Measurements from ENCODE around the gene DDX10.

DDX10 gene

DNA sequence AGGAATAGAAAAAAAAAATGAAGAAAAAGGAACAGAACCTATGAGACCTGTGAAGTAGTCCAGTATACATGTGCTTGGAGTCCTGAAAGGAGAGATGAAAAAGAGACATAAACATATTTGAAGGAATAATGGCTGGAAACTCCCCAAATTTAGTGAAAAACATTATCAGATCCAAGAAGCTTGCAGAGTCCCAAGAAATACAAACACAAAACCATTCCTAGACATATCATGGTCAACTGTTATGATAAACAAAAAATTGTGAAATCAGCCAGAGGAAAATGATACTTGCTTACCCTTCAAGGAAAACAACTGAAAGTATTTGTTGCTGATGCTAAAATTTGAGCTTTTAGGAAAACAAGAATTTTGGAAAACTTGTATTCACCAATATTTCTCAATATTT is 250.1 kb downstream of the DDX10 start:
- DNase-seq: no peak

DNA sequence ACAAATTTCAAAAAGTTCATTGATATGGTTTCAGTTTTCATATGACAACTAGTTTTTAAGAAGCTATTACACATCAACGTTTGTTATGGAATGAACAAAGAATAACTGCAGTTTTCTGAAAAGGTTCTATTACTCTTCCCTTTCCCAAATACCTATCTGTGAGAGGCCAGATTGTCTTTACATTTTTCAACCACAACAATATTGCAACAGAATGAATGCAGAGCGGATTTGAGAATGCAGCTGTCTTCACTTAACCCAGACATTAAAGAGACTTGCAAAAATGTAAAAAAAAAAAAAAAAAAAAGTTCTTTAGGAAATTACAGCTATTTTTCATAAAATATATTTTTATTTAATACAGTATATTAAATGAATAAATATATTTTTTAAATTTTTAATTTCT is 250.8 kb downstream of the DDX10 start:
- DNase-seq: no peak

DNA sequence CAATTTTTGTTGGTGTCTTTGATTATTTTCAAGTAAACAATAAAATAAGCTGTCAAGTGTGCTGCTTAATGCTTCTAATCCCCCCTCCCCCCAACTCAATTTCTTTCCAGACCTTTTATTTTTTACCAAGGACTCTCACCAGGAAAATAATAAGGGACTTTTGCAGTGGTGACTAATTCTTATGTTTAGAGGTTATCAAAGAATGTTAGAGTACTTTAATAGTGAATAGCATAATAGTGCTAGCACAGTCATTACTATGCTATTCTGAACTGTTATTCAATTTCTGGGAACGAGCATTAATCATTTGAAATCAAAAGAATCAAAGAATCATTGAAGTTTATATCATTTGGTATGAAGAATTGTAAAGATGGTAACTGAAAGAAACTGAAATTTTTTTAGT is 251.4 kb downstream of the DDX10 start:
- no peak for DNase-seq

DNA sequence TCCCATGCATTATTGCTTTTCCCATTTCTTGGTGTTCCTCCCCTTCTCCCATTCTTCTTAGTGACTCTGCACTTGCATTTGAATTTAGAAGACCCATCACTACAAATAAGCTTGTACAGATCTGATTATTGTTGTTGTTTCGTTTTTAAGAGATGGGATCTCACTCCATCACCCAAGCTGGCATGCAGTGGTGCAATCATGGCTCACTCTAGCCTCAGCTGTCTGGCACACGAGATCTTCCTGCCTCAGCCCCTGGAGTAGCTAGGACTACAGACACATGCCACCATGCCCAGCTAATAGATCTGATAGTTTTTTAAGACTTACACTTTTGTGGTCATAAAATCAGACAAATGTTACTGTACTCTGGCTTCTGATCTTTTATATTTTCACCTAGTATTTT is 252.1 kb downstream of the DDX10 start:
- no peak for DNase-seq

- no peak for DNase-seq
Measured at GRCh38 chr11:108921211-108921610, 256.3 kb downstream of the DDX10 start.

GRCh38 chr11:108922241-108922640 is 257.4 kb downstream of the DDX10 start:
- DNase-seq: no peak

- DNase-seq: no peak
Measured at GRCh38 chr11:108923413-108923812, 258.5 kb downstream of the DDX10 start.

GRCh38 chr11:108926171-108926840 is 261.4 kb downstream of the DDX10 start:
- DNase-seq: no peak

DNA sequence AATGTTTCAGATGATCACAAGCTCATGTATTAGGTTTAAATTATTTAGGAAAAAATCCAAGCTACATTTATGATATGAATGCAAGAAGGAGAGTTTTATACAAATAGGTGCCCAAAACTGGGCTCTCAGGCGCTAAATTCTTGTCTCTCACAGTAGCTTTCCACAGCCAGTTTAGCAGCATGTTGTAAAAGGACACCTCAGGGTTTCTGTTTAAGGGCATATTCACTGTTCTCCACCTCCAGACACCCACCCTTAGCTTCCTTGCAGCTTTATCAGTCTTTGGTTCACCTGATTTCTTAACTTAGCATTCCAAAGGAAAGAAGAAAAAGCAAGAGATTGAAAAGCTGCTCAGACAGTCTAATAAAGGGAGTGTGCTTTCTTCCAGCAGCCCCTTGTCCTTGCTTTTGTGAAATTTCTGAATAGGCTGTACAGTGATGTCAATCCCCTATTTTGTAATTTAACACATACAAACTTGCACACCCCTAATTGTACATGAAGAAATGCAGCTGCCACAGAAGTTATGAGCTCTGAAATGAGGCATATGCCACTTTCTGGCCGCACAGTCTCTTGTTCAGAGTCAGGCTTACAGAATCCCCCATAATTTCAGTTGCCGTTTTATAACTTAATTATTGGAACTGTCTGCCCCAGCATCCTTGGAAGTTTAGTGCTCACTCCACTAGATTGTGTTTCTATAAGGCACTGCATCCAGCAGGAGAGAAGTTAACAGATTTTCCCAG is 262.1 kb downstream of the DDX10 start:
- no peak for DNase-seq

GRCh38 chr11:108927791-108928545 is 263.1 kb downstream of the DDX10 start:
- no peak for DNase-seq

- DNase-seq: no peak
Measured at GRCh38 chr11:108929241-108929640, 264.4 kb downstream of the DDX10 start.

DNA sequence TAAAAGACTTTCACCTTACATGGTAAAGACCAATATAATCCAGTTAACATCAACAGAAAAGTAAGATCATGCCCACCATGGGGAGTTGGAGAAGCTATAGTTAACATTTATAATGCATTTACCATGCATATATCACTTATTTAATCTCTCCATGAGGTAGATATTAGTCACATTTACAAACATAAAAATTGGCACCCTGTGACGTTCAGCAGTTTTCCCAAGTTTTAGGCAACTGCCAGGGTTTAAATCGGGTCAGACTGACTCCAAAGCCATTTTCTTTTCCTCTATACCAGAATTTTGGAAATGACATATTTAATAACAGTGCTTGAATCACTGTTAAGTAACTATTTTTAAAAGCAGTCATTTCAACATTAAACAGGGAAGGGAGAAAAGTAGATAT is 266.3 kb downstream of the DDX10 start:
- no peak for DNase-seq

DNA sequence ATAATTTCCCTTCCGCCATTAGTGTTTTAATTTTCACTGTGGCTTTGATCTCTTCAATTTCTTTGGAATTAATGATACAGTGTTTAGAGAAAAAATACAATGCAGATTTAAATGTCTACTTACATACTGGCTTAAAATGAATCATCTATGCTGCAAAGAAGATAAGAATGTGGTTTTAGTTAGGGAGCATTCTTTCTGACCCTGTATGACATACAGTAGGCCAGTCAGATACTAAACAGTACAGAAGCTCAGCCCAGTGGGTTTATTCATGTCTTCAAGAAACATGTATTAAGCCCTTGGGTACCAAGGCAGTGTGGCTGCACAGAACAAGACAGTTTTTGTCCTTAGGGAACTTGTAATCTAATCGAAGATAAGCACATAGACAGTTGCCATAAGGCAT is 268.8 kb downstream of the DDX10 start:
- DNase-seq: no peak

DNA sequence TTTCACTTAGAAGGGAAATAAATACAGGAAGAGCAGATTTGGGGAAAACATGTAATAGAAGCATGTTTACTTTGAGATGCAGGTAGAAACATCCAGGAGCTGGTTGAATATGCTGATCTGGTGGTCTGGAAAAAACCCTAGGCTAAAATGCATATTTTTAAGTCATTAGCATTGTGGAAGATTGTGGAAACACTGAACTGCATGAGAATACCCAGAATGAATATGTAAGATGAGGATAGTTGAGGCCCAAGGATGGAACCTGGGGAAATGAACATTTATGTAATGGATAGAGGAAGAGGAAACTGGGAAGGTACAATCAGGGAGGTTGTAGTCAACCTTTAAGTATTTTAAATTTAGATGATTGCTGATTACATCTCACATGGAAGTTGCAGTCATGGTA is 269.4 kb downstream of the DDX10 start:
- no peak for DNase-seq

- no peak for DNase-seq
Measured at GRCh38 chr11:108934696-108935095, 269.8 kb downstream of the DDX10 start.

DNA sequence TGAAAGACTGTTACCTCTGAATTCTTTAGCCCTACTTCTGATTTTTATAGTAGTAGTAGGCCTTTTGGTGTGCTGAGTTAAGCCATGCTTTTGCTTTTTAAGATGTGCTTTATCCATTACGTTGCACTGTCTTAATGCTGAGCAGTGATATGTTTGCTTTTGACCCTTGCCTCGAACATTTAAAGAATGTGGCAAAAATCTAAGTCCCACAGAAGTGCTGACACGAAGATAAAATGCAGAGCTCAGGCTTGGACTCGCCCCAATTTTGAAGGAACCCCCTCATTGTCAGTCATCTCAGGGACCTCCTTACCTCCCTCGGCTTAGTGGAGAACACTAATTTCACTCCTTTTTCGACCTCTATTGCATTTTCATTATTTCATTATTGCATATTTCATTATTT is 272.9 kb downstream of the DDX10 start:
- no peak for DNase-seq

DNA sequence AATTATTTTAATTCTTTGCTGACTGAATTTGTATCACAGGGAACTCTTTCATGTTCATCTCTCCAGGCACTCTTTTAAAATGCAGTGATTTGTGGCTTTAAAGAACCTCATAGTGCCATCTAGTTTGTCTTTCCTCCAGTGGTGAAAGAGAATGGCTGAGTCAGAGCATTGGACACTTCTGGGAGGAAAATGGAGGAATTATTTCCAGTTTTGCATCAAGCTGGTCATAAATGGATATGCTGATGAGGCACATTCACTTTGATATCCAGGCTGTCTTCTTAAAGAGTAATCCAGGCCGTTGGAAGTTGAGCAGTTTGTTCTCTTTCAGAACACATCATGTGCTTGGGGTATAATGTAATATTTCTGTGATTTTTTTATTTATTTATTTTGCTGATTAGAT is 273.7 kb downstream of the DDX10 start:
- no peak for DNase-seq

DNA sequence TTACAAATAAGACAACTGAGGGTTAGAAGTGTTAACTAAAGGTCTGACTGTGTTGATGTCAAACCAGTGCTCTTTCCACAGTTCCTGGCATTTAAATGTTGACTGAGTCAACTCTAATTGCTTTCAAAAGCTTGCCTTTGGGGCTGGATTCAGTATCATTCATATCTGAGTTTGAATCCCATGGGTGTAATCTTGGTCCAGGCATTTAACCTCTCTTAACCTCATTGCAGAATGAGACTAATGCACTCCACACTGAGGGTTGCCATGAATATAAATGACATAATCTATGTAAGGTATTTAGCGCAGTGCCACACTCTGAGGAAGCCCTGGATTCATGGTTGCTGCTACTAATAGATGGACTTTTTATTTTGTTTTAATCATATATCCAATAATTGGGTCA is 274.3 kb downstream of the DDX10 start:
- no peak for DNase-seq

DNA sequence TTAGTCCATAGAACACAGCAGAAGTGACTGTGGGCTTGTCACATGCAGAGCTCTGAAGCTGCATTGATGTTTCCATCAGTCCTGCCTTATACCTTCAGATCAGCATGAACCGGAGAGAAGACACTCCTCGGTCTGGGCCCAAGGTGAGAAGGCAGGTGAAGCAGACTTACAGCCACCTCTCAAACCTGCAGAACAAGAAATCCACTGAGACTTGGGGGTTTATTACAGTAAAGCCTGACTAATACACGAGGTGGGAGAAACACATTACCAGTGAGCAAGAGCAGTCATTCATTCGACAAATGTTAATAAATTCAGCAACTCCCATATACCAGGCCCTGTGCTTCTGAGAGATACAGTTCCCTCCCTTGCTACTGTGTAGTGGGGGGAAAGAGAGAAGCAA is 279.0 kb downstream of the DDX10 start:
- DNase-seq: no peak

GRCh38 chr11:108944471-108945178 is 279.8 kb downstream of the DDX10 start:
- no peak for DNase-seq

GRCh38 chr11:108945341-108945740 is 280.5 kb downstream of the DDX10 start:
- DNase-seq: no peak

DNA sequence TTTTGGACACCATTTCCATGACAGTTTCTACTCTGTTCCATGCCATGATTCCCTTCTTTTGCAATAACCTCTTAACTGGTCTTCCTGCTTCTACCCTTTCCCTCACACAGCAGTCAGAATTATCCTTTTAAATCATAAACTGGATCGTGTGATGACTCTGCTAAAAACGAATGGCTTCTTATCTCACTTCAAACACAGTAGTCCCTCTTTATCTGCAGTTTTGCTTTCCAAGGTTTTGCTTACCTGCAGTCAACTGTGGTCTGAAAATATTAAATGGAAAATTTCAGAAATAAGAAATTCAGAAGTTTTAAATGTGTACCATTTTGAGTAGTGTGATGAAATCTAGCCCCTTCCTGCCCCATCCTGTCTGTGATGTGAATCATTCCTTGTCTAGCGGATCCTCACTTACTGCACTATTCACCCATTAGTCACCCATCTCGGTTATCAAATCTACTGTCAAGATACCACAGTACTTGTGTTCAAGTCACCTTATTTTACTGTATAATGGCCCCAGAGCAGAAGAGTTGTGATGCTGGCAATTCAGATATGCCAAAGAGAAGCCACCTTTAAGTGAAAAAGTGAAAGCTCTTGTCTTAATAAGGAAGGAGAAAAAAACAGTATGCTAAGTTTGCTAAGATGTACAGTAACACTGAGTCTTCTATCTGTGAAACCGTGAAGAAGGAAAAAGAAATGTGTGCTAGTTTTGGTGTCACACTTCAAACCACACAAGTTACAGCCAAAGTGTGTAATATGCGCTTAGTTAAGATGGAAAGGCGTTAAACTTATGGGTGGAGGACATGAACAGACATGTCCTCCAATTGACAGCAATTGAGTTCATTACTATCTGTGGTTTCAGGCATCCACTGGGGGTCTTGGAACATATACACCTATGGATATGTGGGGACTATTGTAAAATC is 283.0 kb downstream of the DDX10 start:
- no peak for DNase-seq

Measured in stimulated activated naive CD4-positive, alpha-beta T cell treated with Interleukin-2 at 50 U/mL for 16 hours (primary cell).